WTC11 (cell line): ENCODE data around the gene SLC27A5. TPM values are rescaled to one million over a fixed set of nuclear protein-coding genes. Genes with fewer than 3 reads are reported as not detected.
A peak's percentile ranks its signal among the peaks of the same experiment; 100 is the strongest.

Experiments
- AFF4 ChIP-seq: sonication (generic); formaldehyde crosslinking; IDR thresholded peaks from 2 replicates; pipeline ENCODE4 v1.8.1; 2023; ENCODE audit warnings: mild to moderate bottlenecking, missing genetic modification reagents, borderline replicate concordance
- AR ChIP-seq: fragments of 250-450 bp; sonication (Bioruptor Pico); IDR thresholded peaks from 2 replicates; pipeline ENCODE4 v1.9.0; 2021; ENCODE audit warnings: mild to moderate bottlenecking
- CREB1 ChIP-seq: sonication (generic); formaldehyde crosslinking; IDR thresholded peaks from 2 replicates; pipeline ENCODE4 v1.8.0; 2023; ENCODE audit warnings: mild to moderate bottlenecking, missing genetic modification reagents
- CTCF ChIP-seq: fragments of 200-600 bp; IDR thresholded peaks from 2 replicates; pipeline ENCODE4 v1.8.0; 2022; ENCODE audit warnings: antibody characterized with exemption
- E2F1 ChIP-seq: sonication (generic); formaldehyde crosslinking; IDR thresholded peaks from 2 replicates; pipeline ENCODE4 v1.8.0; 2022; ENCODE audit warnings: mild to moderate bottlenecking, missing genetic modification reagents
- E2F4 ChIP-seq: sonication (generic); formaldehyde crosslinking; IDR thresholded peaks from 2 replicates; pipeline ENCODE4 v1.8.1; 2022; ENCODE audit warnings: low read depth, mild to moderate bottlenecking, moderate library complexity, missing genetic modification reagents, borderline replicate concordance
- E2F5 ChIP-seq: sonication (generic); formaldehyde crosslinking; IDR thresholded peaks from 2 replicates; pipeline ENCODE4 v1.8.1; 2022; ENCODE audit warnings: mild to moderate bottlenecking, moderate library complexity, missing genetic modification reagents
- MAX ChIP-seq: sonication (generic); formaldehyde crosslinking; IDR thresholded peaks from 2 replicates; pipeline ENCODE4 v1.8.0; 2022; ENCODE audit warnings: mild to moderate bottlenecking, missing genetic modification reagents
- MYBL2 ChIP-seq: sonication (generic); formaldehyde crosslinking; IDR thresholded peaks from 2 replicates; pipeline ENCODE4 v1.8.1; 2023; ENCODE audit warnings: mild to moderate bottlenecking, moderate library complexity, missing genetic modification reagents
- SMAD3 ChIP-seq: sonication (generic); formaldehyde crosslinking; IDR thresholded peaks from 2 replicates; pipeline ENCODE4 v1.8.0; 2022; ENCODE audit warnings: missing genetic modification reagents, mild to moderate bottlenecking, borderline replicate concordance
- USF2 ChIP-seq: sonication (generic); formaldehyde crosslinking; IDR thresholded peaks from 2 replicates; pipeline ENCODE4 v1.8.1; 2023; ENCODE audit warnings: mild to moderate bottlenecking, missing genetic modification reagents, moderate library complexity
- ZBTB43 ChIP-seq: sonication (generic); formaldehyde crosslinking; IDR thresholded peaks from 2 replicates; pipeline ENCODE4 v1.8.1; 2023; ENCODE audit warnings: mild to moderate bottlenecking, missing genetic modification reagents
- ZNF219 ChIP-seq: sonication (generic); formaldehyde crosslinking; IDR thresholded peaks from 2 replicates; pipeline ENCODE4 v1.8.0; 2023; ENCODE audit warnings: missing genetic modification reagents, mild to moderate bottlenecking, borderline replicate concordance
- ZNF281 ChIP-seq: sonication (generic); formaldehyde crosslinking; IDR thresholded peaks from 2 replicates; pipeline ENCODE4 v1.8.0; 2023; ENCODE audit warnings: mild to moderate bottlenecking, missing genetic modification reagents
- ZNF416 ChIP-seq: fragments of 250-450 bp; sonication (Bioruptor Pico); IDR thresholded peaks from 2 replicates; pipeline ENCODE4 v1.9.0; 2021; ENCODE audit warnings: mild to moderate bottlenecking, inconsistent platforms
- ZSCAN18 ChIP-seq: fragments of 250-450 bp; sonication (Bioruptor Pico); IDR thresholded peaks from 2 replicates; pipeline ENCODE4 v2.1.2; 2022; ENCODE audit warnings: mild to moderate bottlenecking, moderate library complexity
- total RNA-seq: library from RNA; stranded (reverse); gene quantifications from 3 replicates; pipeline ENCODE4 v1.2.3, GENCODE V29; 2021

The SLC27A5 gene
- total RNA-seq, 1 experiment from 2014 or later: 21.9 TPM

GRCh38 chr19:58538257-58539168, 26.7 kb upstream of the SLC27A5 start (continued):
- TF ChIP-seq AFF4 (CRISPR knock-in tag) (peak; percentile 83; the same call in 1 of the 2 replicates), E2F5 (CRISPR knock-in tag) (peak; percentile 85), ZBTB43 (CRISPR knock-in tag) (0 out of 2 replicates have a peak, but pooled peaks have one; percentile 43), CTCF (no peak), SMAD3 (peak; percentile 70; the same call in 1 of the 2 replicates), MAX (peak; percentile 99), ZNF219 (CRISPR knock-in tag) (no peak), CREB1 (CRISPR knock-in tag) (0 out of 2 replicates have a peak, but pooled peaks have one; percentile 35), E2F4 (CRISPR knock-in tag) (no peak), MYBL2 (peak; percentile 84), USF2 (CRISPR knock-in tag) (peak; percentile 64), ZSCAN18 (no peak), ZNF281 (CRISPR knock-in tag) (peak; percentile 86), ZNF416 (CRISPR knock-in tag) (0 out of 2 replicates have a peak, but pooled peaks have one; percentile 40), AR (CRISPR knock-in tag) (no peak), E2F1 (peak; percentile 74; the same call in 1 of the 2 replicates)
